OCI-LY7 (cell line): ENCODE measurements around the gene ZSCAN22. TPM values are rescaled to one million over a fixed set of nuclear protein-coding genes. Genes with fewer than 3 reads are reported as not detected.

Experiments used
- BruUV-seq: library from RNA; stranded (reverse); fragments of 400-500 nt; replicated peaks from 2 replicates; lab custom pipeline; 2021; lab: Mats Ljungman, UMichigan
- CTCF ChIA-PET: fragments of 300-600 bp; sonication (Branson Sonifier 250); formaldehyde crosslinking; loops from one replicate; lab custom pipeline; 2022; ENCODE audit warnings: antibody characterized with exemption; ENCODE audit not compliant: unreplicated experiment; lab: Charles Lee
- POLR2A ChIA-PET: fragments of 300-600 bp; sonication (Branson Sonifier 250); formaldehyde crosslinking; loops from one replicate; lab custom pipeline; 2022; ENCODE audit warnings: antibody characterized with exemption; lab: Charles Lee
- DNase-seq: peaks from one replicate; pipeline ENCODE4 v3.0.0-alpha.2; 2015; ENCODE audit warnings: low spot score
- H2AFZ ChIP-seq: fragments of 200-600 bp; sonication (generic), shearing (Covaris generic); 2 replicates; pipeline ENCODE4 v1.6.1; 2014; ENCODE audit warnings: mild to moderate bottlenecking, antibody characterized with exemption, low read length, moderate library complexity
- H3K27ac ChIP-seq: fragments of 200-600 bp; sonication (generic); 2 replicates; pipeline ENCODE4 v1.5.1; 2014; ENCODE audit warnings: mixed run types, low read depth, mild to moderate bottlenecking, moderate library complexity, low read length, inconsistent platforms; ENCODE audit not compliant: poor library complexity, severe bottlenecking
- H3K36me3 ChIP-seq: fragments of 200-600 bp; sonication (generic); 2 replicates; pipeline ENCODE4 v1.6.1; 2014; ENCODE audit warnings: mild to moderate bottlenecking, antibody characterized with exemption, low read length, moderate library complexity, mixed read lengths; ENCODE audit not compliant: insufficient read depth
- H3K4me1 ChIP-seq: fragments of 200-600 bp; sonication (generic); 2 replicates; pipeline ENCODE4 v1.5.1; 2014; ENCODE audit warnings: mild to moderate bottlenecking, low read length; ENCODE audit not compliant: insufficient read depth, poor library complexity, severe bottlenecking
- H3K4me2 ChIP-seq: fragments of 200-600 bp; sonication (generic); 2 replicates; pipeline ENCODE4 v1.6.1; 2014; ENCODE audit warnings: mild to moderate bottlenecking, low read length
- H3K4me3 ChIP-seq: fragments of 200-600 bp; sonication (generic); 2 replicates; pipeline ENCODE4 v1.5.1; 2014; ENCODE audit warnings: mild to moderate bottlenecking, low read depth, low read length; ENCODE audit not compliant: poor library complexity, severe bottlenecking
- H3K79me2 ChIP-seq: fragments of 200-600 bp; sonication (generic); 2 replicates; pipeline ENCODE4 v1.6.1; 2016; ENCODE audit warnings: low read depth, mild to moderate bottlenecking, low read length, moderate library complexity, mixed read lengths; ENCODE audit not compliant: insufficient read depth
- H3K9me2 ChIP-seq: fragments of 200-600 bp; sonication (generic); 2 replicates; pipeline ENCODE4 v1.6.1; 2016; ENCODE audit warnings: mild to moderate bottlenecking, low read length, mixed read lengths; ENCODE audit not compliant: insufficient read depth
- H3K9me3 ChIP-seq: fragments of 200-600 bp; sonication (generic); 2 replicates; pipeline ENCODE4 v1.6.1; 2014; ENCODE audit warnings: mild to moderate bottlenecking, mixed run types, low read length, mixed read lengths
- H4K20me1 ChIP-seq: fragments of 200-600 bp; sonication (generic); 2 replicates; pipeline ENCODE4 v1.6.1; 2014; ENCODE audit warnings: mild to moderate bottlenecking, antibody characterized with exemption, low read length, moderate library complexity, mixed read lengths; ENCODE audit not compliant: insufficient read depth
- CTCF ChIP-seq: fragments of 200-600 bp; sonication (generic); conservative IDR thresholded peaks from 2 replicates; pipeline ENCODE4 v1.5.1; 2014; ENCODE audit warnings: mild to moderate bottlenecking, antibody characterized with exemption, low read length, moderate library complexity, mixed read lengths
- EZH2phosphoT487 ChIP-seq: fragments of 200-600 bp; sonication (generic); IDR thresholded peaks from 2 replicates; pipeline ENCODE4 v1.6.1; 2018; ENCODE audit warnings: low read depth, borderline replicate concordance, mild to moderate bottlenecking, mixed run types, antibody characterized with exemption, low read length, moderate library complexity, mixed read lengths
- intact Hi-C: fragments of 100-400 bp; cut with micrococcal nuclease; formaldehyde crosslinking; loops from one replicate; pipeline ENCODE4 v1.10.0; 2022; ENCODE audit not compliant: unreplicated experiment
- total RNA-seq, 2 experiments: library from RNA; depleted of rRNA in 1 of 2; stranded (reverse); fragments of >200 nt in 1 of 2; shearing (Covaris generic) in 1 of 2; gene quantifications; 2 replicates each; pipeline ENCODE4 v1.2.3, GENCODE V29; 2014 to 2022

The ZSCAN22 gene
- total RNA-seq, 2 experiments from 2014 or later, result 3.3 to 3.7 TPM

- no peaks in the 10 kb centered on the region for H3K4me1 ChIP-seq
- H4K20me1 ChIP-seq, result no peaks in the 10 kb centered on the region
- POLR2A ChIA-PET, result no interaction called here
- no peaks in the 10 kb centered on the region for H3K9me3 ChIP-seq
- H3K27ac ChIP-seq, result no peak overlapping the region
- BruUV-seq, result no TSS peak
- no peaks in the 10 kb centered on the region for H3K79me2 ChIP-seq
- DNase-seq, result no peak
- intact Hi-C loops, result no loop called here
- no peak for TF ChIP-seq EZH2phosphoT487
- peak; percentile 50 for TF ChIP-seq CTCF
- H2AFZ ChIP-seq, result no peak overlapping the region
- H3K36me3 ChIP-seq, result peaks cover 19% of the 10 kb centered on the region; the same call in 1 of the 2 replicates
- no peak overlapping the region for H3K4me3 ChIP-seq
- CTCF ChIA-PET, result no interaction called here
- no peaks in the 10 kb centered on the region for H3K9me2 ChIP-seq
- no peak overlapping the region for H3K4me2 ChIP-seq
Measured at GRCh38 chr19:58338825-58339558, 12.2 kb downstream of the ZSCAN22 start.

GRCh38 chr19:58345558-58345957, 18.8 kb downstream of the ZSCAN22 start:
- 0 out of 2 replicates have a peak, but pooled peaks cover 4% of the 10 kb centered on the region for H3K36me3 ChIP-seq
- no peaks in the 10 kb centered on the region for H3K9me3 ChIP-seq
- peak overlapping the region; percentile 27; the same call in 1 of the 2 replicates for H3K4me2 ChIP-seq
- no peak overlapping the region for H2AFZ ChIP-seq
- DNase-seq, result no peak
- TF ChIP-seq CTCF, result no peak
- no peak for TF ChIP-seq EZH2phosphoT487
- H3K4me1 ChIP-seq, result peaks cover 18% of the 10 kb centered on the region
- no peaks in the 10 kb centered on the region for H3K9me2 ChIP-seq
- peaks cover 11% of the 10 kb centered on the region for H3K79me2 ChIP-seq
- intact Hi-C loops, result loop anchor here (5.0 kb wide), 1 partner anchor 132 kb away; the partner anchor contains the start of gene ZNF446
- POLR2A ChIA-PET, result no interaction called here
- CTCF ChIA-PET, result interaction anchor here (0.6 kb wide), 1 partner anchor 134 kb away, joined by 6 read pairs; no protein-coding TSS in a partner anchor
- BruUV-seq, result no TSS peak
- no peak overlapping the region for H3K27ac ChIP-seq
- H3K4me3 ChIP-seq, result no peak overlapping the region
- H4K20me1 ChIP-seq, result peaks cover 4% of the 10 kb centered on the region; the same call in 1 of the 2 replicates
